ENCODE measurements around the gene ETV6. TPM values are rescaled to one million over a fixed set of nuclear protein-coding genes. Genes with fewer than 3 reads are reported as not detected.

The ETV6 gene
- total RNA-seq, 1 donor = 11.2 TPM

DNA sequence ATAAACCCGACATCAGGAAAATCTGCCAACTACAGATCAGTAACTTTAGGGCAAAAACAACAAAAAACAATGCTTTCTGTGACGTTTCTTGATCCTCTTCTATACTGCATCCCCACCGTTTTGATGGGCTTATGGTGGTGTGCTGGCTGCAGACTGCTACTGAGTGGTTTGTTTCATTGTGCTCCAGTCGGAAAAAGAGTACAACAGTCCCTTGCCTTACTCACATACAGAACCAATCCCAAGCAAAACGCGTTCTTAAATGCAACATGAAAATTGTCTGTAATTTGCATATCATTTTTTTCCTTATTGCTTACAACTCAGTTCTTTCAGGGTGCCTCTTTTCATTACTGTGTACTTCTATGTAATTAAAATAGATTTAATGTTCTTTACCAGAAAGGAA, 2.3 kb downstream of the ETV6 start:
- DNase-seq (ENCODE audit: low read depth) = peak; percentile 45
- peak overlapping the region; percentile 98 for H3K4me3 ChIP-seq (ENCODE audit: low read depth, low read length)
- TF ChIP-seq, protein P1, sequence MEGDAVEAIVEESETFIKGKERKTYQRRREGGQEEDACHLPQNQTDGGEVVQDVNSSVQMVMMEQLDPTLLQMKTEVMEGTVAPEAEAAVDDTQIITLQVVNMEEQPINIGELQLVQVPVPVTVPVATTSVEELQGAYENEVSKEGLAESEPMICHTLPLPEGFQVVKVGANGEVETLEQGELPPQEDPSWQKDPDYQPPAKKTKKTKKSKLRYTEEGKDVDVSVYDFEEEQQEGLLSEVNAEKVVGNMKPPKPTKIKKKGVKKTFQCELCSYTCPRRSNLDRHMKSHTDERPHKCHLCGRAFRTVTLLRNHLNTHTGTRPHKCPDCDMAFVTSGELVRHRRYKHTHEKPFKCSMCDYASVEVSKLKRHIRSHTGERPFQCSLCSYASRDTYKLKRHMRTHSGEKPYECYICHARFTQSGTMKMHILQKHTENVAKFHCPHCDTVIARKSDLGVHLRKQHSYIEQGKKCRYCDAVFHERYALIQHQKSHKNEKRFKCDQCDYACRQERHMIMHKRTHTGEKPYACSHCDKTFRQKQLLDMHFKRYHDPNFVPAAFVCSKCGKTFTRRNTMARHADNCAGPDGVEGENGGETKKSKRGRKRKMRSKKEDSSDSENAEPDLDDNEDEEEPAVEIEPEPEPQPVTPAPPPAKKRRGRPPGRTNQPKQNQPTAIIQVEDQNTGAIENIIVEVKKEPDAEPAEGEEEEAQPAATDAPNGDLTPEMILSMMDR (IDR thresholded peaks at IDR 0.05; ENCODE audit: insufficient read depth, low read depth, low read length) = no peak

DNA sequence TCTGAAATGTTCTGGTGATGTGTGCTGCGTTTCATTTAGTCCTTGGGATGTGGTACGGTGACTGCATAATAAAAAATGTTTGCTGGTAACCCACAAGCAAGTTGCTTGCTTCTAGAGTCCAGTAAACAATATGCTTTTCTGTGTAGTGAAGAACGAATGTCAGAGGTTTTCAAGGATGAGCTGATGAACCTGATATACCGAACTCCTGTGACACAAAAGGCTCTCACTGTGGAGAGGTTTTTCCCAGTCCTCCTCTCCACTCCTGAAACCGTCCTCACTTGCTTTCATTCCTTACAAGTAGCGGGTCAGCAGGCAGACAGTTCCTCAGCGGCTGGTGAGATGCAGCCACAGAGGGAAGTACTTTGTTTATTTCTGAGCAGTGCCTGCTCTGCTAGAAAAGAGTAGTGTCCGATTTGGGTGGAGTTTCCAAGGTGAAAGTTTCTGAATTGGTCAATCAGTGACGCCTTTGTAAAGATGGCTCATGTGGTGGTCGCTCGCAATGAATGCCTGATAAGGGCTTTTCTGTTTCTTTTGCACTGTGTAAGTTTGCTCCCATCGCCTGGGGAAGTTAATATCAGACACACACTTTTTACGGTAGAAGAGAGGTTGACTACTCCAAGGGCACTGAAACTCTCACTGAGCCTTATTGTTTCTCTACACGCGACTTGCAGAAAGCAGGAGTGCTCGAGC, 3.0 kb downstream of the ETV6 start:
- H3K4me3 ChIP-seq (ENCODE audit: low read depth, low read length) = peak overlapping the region; percentile 98
- TF ChIP-seq, protein P1 (IDR thresholded peaks at IDR 0.05; ENCODE audit: insufficient read depth, low read depth, low read length) = no peak
- peak; percentile 81 for DNase-seq (ENCODE audit: low read depth)

DNA sequence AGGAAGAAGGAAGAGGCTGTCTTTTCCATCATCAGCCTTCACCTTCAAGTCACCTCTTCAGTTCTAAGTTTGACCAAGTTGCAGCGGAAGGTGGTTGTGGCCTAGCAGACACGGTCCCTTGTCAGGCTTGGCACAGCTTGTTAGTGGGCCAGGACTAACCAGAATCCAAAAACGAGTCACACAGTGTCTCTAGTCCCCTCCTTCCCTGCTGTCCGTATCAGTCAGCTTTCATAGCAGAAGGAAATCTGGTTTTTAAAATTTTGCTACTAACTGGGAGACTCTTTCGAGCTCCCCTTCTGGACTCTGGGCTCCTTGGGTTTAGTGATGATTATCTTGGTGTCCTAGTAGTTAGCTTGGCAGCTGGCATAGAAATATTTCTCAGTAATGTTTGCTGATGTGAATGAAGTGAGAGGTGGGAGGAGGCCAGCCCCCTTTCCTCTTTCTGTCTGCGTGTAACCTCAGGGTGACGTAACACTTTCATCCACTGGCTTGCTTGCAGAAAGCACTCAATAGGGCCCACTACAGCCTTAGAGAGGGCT, 3.8 kb downstream of the ETV6 start:
- H3K4me3 ChIP-seq (ENCODE audit: low read depth, low read length) = no peak overlapping the region
- TF ChIP-seq, protein P1 (IDR thresholded peaks at IDR 0.05; ENCODE audit: insufficient read depth, low read depth, low read length) = no peak
- DNase-seq (ENCODE audit: low read depth) = no peak

DNA sequence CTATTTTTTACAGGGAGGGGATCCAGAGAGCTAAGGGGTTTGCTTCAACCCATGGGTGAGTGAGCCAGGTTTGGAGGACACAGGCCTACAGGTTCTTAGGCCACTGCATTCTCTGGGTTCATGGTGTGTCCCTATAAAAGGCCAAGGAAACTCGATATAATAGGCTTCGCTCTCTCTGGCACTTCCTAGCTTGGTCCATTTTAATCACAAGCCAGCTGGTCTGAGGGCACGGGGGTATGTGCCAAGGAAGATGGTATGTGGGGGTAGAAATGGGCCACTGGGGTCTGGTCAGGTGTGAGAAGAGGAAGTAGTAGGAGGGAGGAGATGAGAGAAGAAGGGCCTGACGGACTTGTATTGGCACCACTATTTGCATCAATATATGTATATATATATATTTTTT, 4.9 kb downstream of the ETV6 start:
- H3K4me3 ChIP-seq (ENCODE audit: low read depth, low read length) = no peak overlapping the region
- TF ChIP-seq, protein P1 (IDR thresholded peaks at IDR 0.05; ENCODE audit: insufficient read depth, low read depth, low read length) = no peak
- DNase-seq (ENCODE audit: low read depth) = no peak

DNA sequence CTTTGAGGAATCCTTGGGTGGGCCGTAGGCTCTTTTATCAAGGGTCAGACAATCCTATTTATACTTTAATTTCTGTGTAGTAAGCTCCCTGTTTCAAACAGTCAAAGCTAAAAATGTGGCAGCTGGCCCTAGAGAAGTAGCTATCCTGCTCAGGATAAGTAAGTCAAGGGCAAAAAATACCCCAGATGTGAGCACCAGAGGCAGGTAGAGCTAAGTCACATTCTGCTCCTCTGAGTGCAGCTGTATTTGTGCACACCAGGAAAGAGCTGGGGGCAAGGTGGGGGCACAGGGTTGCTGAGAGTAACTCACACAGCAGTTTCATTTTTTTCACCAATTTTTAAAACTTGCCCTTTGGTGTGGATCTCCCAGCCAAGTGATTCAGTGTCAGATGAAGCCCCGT, 5.3 kb downstream of the ETV6 start:
- no peak overlapping the region for H3K4me3 ChIP-seq (ENCODE audit: low read depth, low read length)
- no peak for DNase-seq (ENCODE audit: low read depth)
- TF ChIP-seq, protein P1 (IDR thresholded peaks at IDR 0.05; ENCODE audit: insufficient read depth, low read depth, low read length) = no peak

DNA sequence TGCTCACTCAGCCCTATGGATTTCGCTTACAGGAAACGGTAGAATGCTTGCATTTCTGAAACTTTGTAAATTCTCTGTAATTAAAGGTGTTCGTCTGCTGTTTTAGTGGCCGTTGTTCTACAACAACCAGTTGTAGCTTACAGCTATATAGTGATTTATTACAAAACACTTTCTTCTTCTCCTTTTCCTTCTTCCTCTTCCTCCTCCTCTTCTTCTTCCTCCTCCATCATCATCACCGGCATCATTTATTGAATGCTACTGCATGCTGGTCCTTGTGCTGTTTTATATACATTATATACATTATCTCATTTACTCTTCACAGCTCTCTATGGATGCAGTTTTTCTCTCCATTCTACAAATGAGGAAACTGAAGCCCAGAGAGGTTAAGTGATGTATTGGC, 6.4 kb downstream of the ETV6 start:
- TF ChIP-seq, protein P1 (IDR thresholded peaks at IDR 0.05; ENCODE audit: insufficient read depth, low read depth, low read length) = no peak
- H3K4me3 ChIP-seq (ENCODE audit: low read depth, low read length) = no peak overlapping the region

DNA sequence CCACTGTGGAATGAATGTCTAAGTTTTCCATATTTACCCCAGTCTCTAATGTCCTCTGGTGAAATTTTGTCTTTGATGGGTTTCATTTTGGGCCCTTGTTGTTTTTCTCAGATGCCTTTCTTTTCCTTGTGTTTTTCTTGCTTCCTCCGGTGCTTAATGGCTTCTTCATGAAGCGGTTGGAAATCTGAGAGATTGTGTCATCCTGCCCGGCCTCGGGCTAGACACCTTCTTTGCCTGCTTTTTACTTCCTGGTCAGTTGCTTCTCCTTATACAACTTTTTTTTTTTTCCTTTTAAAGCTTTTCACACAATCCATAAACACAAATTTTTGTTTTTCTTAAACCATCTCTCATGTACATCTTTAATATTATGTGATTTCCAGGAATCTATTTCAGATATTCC, 7.1 kb downstream of the ETV6 start:
- H3K4me3 ChIP-seq (ENCODE audit: low read depth, low read length) = no peak overlapping the region
- TF ChIP-seq, protein P1 (IDR thresholded peaks at IDR 0.05; ENCODE audit: insufficient read depth, low read depth, low read length) = no peak
- DNase-seq (ENCODE audit: low read depth) = no peak

More for the DNA sequence above, 6.4 kb downstream of the ETV6 start:
- DNase-seq (ENCODE audit: low read depth) = no peak
